ENCODE data around the gene ATG7. TPM values are rescaled to one million over a fixed set of nuclear protein-coding genes. Genes with fewer than 3 reads are reported as not detected.

Gene ATG7
- total and polyA plus RNA-seq, 4 donors = 7.4 to 53.8 (median 15.6) TPM

- TF ChIP-seq, protein P1, sequence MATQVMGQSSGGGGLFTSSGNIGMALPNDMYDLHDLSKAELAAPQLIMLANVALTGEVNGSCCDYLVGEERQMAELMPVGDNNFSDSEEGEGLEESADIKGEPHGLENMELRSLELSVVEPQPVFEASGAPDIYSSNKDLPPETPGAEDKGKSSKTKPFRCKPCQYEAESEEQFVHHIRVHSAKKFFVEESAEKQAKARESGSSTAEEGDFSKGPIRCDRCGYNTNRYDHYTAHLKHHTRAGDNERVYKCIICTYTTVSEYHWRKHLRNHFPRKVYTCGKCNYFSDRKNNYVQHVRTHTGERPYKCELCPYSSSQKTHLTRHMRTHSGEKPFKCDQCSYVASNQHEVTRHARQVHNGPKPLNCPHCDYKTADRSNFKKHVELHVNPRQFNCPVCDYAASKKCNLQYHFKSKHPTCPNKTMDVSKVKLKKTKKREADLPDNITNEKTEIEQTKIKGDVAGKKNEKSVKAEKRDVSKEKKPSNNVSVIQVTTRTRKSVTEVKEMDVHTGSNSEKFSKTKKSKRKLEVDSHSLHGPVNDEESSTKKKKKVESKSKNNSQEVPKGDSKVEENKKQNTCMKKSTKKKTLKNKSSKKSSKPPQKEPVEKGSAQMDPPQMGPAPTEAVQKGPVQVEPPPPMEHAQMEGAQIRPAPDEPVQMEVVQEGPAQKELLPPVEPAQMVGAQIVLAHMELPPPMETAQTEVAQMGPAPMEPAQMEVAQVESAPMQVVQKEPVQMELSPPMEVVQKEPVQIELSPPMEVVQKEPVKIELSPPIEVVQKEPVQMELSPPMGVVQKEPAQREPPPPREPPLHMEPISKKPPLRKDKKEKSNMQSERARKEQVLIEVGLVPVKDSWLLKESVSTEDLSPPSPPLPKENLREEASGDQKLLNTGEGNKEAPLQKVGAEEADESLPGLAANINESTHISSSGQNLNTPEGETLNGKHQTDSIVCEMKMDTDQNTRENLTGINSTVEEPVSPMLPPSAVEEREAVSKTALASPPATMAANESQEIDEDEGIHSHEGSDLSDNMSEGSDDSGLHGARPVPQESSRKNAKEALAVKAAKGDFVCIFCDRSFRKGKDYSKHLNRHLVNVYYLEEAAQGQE (IDR thresholded peaks at IDR 0.05) = no peak
These were observed 11.7 kb upstream of the ATG7 start (continued) for GRCh38 chr3:11260460-11260859.

DNA sequence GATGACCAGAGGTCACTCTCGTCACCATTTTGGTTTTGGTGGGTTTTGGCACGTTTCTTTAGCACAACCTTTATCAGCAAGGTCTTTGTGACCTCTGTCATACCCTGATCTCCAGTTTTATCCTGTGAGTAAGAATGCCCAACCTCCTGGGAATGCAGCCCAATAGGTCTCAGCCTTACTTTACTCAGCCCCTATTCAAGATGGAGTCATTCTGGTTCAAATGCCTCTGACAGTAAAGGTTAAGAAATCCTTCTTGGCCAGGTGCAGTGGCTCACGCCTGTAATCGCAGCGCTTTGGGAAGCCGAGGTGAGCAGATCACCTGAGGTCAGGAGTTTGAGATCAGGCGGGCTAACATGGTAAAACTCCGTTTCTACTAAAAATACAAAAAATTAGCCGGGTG, 3.2 kb upstream of the ATG7 start:
- H3K9ac ChIP-seq (ENCODE audit: low read depth in 1 of 2, low read length in 2 of 2) = no peak overlapping the region
- no peak for TF ChIP-seq JUND (IDR thresholded peaks at IDR 0.05)
- no peak for TF ChIP-seq YY1 (IDR thresholded peaks at IDR 0.05)
- no peak for TF ChIP-seq ZBTB33 (IDR thresholded peaks at IDR 0.05)
- TF ChIP-seq HNF4A (conservative IDR thresholded peaks at IDR 0.05) = no peak
- no peak for TF ChIP-seq CTCF (IDR thresholded peaks at IDR 0.05; ENCODE audit: low read depth, low read length, missing input control)
- no peak for TF ChIP-seq TAF1 (conservative IDR thresholded peaks at IDR 0.05)
- TF ChIP-seq SP1 (IDR thresholded peaks at IDR 0.05) = no peak
- TF ChIP-seq EGR1 (IDR thresholded peaks at IDR 0.05; ENCODE audit: low read depth in 2 of 2) = no peak
- TF ChIP-seq, protein P1 (IDR thresholded peaks at IDR 0.05) = no peak
- no peak for TF ChIP-seq MAX (IDR thresholded peaks at IDR 0.05)
- no peak for TF ChIP-seq GABPA (IDR thresholded peaks at IDR 0.05 in 1 of 2, conservative IDR thresholded peaks at IDR 0.05 in 1 of 2)
- no peak for TF ChIP-seq FOXA2 (IDR thresholded peaks at IDR 0.05)
- TF ChIP-seq FOXA1 (IDR thresholded peaks at IDR 0.05) = no peak
- peaks cover 0 to 2% (median 0%) of the 10 kb centered on the region in 4 donors for H3K27me3 ChIP-seq (ENCODE audit: control insufficient read depth in 4 of 4, insufficient read depth in 4 of 4, low read length in 3 of 4)
- no peaks in the 10 kb centered on the region for H3K36me3 ChIP-seq (ENCODE audit: control insufficient read depth in 4 of 4, insufficient read depth in 3 of 4, low read depth in 1 of 4, low read length in 3 of 4)
- 82% methylated on average over 9 of the region's 9 CpGs for WGBS
- no peak overlapping the region for H3K27ac ChIP-seq (ENCODE audit: low read depth in 1 of 2, low read length in 2 of 2)
- no peak overlapping the region for H3K4me3 ChIP-seq (ENCODE audit: low read depth in 1 of 3, low read length in 3 of 3)
- H3K9me3 ChIP-seq (ENCODE audit: control insufficient read depth in 4 of 4, low read length in 3 of 4) = no peaks in the 10 kb centered on the region
- H3K4me1 ChIP-seq (ENCODE audit: control insufficient read depth in 4 of 4, insufficient read depth in 4 of 4, low read length in 3 of 4) = peaks cover 0 to 18% (median 13%) of the 10 kb centered on the region in 4 donors
- no peak for DNase-seq (ENCODE audit: low spot score)
